Posterior cingulate gyrus (tissue), 11 donors: ENCODE measurements around the gene IGF2R.
A peak's percentile ranks its signal among the peaks of the same experiment; 100 is the strongest.
"Not testable (repeated sequence)": the region's sequence is repeated elsewhere in the genome, so short reads cannot be mapped to it uniquely, and the experiment has no call there.

Experiments used
- DNase-seq, 10 donors: peaks; one replicate each; pipeline versions ENCODE4 v3.0.0 to v3.0.0-alpha.2; 2020 to 2021; ENCODE audit warnings: mixed read lengths in 3 of 10
- intact Hi-C: fragments of 100-400 bp; cut with DNase I; formaldehyde crosslinking; loops from one replicate; pipeline ENCODE4 v1.15.1; 2023

The IGF2R gene

DNA sequence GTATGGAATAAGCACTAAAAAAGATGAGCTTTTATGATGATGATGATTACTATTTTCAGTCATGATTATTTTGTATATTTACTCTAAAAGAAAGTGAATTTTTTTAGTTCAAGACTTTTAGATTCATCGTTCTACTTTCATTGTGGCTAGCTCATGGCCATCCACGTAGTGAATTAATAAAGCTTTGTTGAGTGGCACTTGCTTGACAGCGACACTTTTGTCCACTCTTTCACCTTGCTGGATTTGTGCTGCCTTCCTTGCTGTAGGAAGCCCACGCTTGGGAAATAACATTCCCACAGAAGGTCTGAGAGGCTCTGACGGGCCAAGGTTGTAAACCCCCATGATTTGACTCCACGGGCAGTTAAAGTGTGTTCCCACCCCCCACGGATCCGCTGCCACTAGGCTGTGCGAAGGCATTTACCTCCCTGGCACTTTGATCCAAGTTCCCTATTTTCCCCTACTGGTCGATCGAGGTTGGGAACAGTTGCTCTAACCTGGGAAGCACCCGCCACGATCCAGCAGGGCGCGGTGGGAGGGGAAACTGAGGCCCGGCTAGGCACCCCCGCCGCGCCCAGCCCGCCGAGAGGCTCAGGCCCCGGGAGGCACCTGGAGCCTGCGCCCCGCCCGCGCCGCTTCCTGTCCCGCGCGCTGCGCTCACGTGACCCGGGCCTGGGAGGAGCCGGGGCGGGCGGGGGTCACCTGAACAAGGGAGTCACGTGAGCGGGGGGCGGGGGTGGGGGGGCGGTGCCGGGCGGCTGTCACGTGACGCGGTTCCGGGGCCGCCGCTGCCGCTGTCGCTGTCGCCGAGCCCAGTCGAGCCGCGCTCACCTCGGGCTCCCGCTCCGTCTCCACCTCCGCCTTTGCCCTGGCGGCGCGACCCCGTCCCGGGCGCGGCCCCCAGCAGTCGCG is at the start of gene IGF2R:
TSS of gene IGF2R (plus strand) at position 788 of the 909 bp plus-strand sequence. CDS start 165 bp downstream, outside the sequence.
- intact Hi-C loops: loop anchor here (5.0 kb wide), 1 partner anchor 181 kb away; the partner anchor contains the start of gene TCP1
- DNase-seq: peak; percentile 73 to 98 (median 87)

GRCh38 chr6:159919800-159920199 is 49.1 kb upstream of the IGF2R start:
- no peak for DNase-seq
- intact Hi-C loops: no loop called here

DNA sequence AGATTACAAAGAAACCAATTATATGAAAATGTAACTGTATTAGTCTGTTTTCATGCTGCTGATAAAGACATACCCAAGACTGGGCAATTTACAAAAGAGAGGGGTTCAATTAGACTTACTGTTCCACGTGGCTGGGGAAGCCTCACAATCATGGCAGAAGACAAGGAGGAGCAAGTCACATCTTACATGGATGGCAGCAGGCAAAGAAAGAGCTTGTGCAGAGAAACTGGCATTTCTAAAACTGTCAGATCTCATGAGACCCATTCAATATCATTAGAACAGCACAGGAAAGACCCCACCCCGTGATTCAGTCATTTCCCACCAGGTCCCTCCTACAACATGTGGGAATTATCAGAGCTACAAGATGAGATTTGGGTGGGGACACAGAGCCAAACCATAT is 44.7 kb upstream of the IGF2R start:
- intact Hi-C loops, DNase-seq: not testable (repeated sequence)

- no peak for DNase-seq
- intact Hi-C loops: no loop called here
Measured at GRCh38 chr6:159926542-159927203, 42.2 kb upstream of the IGF2R start.

- DNase-seq: peak in 1 of 10 donors; percentile 84
Measured at GRCh38 chr6:159929819-159930218, 39.1 kb upstream of the IGF2R start.

GRCh38 chr6:159931112-159931511 is 37.8 kb upstream of the IGF2R start:
- no peak for DNase-seq
- intact Hi-C loops: no loop called here

More at GRCh38 chr6:159929819-159930218, 39.1 kb upstream of the IGF2R start:
- intact Hi-C loops: no loop called here

- DNase-seq: no peak
- intact Hi-C loops: no loop called here
Measured at GRCh38 chr6:159931846-159932245, 37.0 kb upstream of the IGF2R start.

DNA sequence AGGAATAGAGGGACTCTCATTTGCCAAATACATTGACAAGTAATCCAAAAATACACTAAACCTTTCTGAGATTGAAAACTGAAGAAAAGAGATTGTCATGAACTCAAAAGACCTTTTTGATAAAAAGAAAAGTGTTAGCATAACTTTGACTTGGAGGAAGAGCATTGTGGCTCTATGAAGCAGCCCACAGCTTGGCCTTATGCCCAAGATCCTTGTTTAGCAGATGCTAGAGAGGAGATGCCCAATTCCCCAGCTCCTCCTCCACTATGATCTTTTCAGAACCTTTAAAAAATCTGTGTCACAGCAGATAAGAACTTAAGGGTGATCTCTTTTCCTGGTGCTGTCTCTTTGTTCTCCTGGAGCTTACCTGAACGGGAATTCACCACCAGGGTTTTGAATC is 35.8 kb upstream of the IGF2R start:
- intact Hi-C loops: no loop called here
- no peak for DNase-seq

DNA sequence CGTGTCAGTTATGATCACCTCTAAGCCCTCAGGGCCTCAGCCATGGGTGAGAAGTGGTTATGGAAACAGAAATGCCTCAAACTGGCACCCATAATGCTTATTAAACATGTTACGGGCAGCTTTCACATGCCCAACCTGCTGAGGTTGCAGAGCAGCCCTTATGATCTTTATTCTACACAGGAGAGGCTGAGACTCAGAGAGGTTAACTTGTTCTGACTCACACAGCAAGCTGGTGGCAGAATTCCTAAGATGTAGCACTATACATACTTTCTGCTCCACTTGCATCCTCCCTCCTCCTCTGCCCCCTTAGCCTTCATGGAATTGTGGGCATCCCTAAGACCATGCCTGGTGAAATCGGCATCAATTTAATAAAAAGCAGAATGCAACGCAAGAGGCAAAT is 34.7 kb upstream of the IGF2R start:
- intact Hi-C loops: no loop called here
- DNase-seq: no peak

GRCh38 chr6:159935065-159935464 is 33.8 kb upstream of the IGF2R start:
- no peak for DNase-seq

DNA sequence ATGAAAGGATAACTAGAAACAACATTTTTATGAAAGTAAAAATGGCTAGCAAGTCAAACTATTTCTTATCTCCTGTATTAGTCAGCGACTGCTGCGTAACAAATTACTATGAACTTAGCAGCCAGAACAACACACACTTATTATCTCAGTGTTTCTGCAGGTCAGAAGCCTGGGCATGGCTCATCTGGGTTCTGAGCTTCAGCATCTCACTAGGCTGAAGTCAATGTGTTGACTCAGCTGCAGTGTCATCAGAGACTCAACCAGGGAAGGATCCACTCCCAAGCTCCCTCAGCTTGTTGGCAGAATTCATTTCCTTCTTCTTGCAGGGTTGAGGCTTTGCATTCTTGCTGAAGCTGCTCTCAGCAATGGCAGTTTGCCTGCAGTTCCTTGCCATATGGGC is 33.2 kb upstream of the IGF2R start:
- intact Hi-C loops: no loop called here
- DNase-seq: no peak

More at GRCh38 chr6:159935065-159935464, 33.8 kb upstream of the IGF2R start:
- intact Hi-C loops: no loop called here

GRCh38 chr6:159939591-159940016 is 29.3 kb upstream of the IGF2R start:
- DNase-seq: no peak
- intact Hi-C loops: loop anchor here (2.0 to 5.0 kb wide), 2 partner anchors 77 to 247 kb away; partner anchors contain the start of gene SOD2

GRCh38 chr6:159941286-159942113 is 27.4 kb upstream of the IGF2R start:
- no peak for DNase-seq
- intact Hi-C loops: loop anchor here (2.0 to 5.0 kb wide), 2 partner anchors 79 to 249 kb away; partner anchors contain the start of gene SOD2

- intact Hi-C loops: loop anchor here (5.0 kb wide), 1 partner anchor 251 kb away; the partner anchor contains the start of gene SOD2
Measured at GRCh38 chr6:159943101-159943632, 25.7 kb upstream of the IGF2R start.

DNA sequence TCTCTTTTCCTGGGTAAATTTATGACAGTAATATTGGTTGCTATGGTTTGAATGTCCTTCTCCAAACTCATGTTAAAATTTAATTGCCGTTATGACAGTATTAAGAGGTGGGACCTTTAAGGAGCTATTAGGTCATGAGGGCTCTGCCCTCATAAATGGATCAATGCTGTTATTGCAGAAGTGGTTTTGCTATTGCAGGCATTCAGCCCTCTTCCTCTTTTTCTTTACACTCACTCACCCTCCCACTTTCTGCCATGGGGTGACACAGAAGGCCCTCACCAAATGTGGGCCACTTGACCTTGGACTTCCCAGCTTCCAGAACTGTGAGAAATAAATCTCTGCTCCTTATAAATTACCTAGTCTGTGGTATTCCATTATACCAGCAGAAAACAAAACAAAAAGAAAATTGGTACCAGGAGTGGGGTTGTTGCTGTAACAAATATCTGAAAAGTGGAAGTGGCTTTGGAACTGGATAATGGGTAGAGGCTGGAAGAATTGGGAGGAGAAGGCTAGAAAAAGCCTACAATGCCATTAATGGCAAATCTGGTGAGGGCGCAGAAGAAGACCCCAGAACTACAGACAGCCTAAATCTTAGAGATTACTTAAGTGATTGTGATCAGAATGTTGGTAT is 24.8 kb upstream of the IGF2R start:
- intact Hi-C loops: loop anchor here (5.0 kb wide), 1 partner anchor 252 kb away; the partner anchor contains the start of gene SOD2
- DNase-seq: no peak

More at GRCh38 chr6:159943101-159943632, 25.7 kb upstream of the IGF2R start:
- no peak for DNase-seq

GRCh38 chr6:159945801-159946392 is 23.0 kb upstream of the IGF2R start:
- no peak for DNase-seq
- intact Hi-C loops: no loop called here

- intact Hi-C loops: no loop called here
- DNase-seq: no peak
Measured at GRCh38 chr6:159946912-159947311, 22.0 kb upstream of the IGF2R start.

DNA sequence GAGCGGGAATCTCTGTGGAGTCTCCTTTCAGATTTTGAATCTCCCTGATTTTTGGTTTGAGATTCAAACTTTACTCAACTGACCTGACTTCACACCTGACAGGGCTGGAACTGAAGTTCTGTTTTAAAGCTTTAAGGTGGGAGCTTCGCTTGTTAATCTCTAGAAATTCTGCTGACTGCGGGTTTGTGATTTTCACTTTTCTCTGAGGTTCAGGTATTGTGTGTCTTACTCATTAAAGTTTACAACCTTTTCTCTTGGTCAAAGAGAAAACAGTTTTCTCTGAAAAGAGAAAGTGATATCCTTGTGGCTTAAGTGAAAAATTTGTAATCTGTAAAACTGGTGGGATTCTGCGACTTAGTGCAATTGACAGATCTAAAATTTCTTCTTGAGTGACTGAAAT is 20.7 kb upstream of the IGF2R start:
- intact Hi-C loops: no loop called here
- no peak for DNase-seq

GRCh38 chr6:159951772-159952171 is 17.1 kb upstream of the IGF2R start:
- intact Hi-C loops: no loop called here

More at GRCh38 chr6:159951772-159952171, 17.1 kb upstream of the IGF2R start:
- no peak for DNase-seq
